DMS53 treated with DMSO at 0.1 percent for 48 hours (cell line): ENCODE results near the gene THSD8.
A peak's percentile ranks its signal among the peaks of the same experiment; 100 is the strongest.

Experiments
- DNase-seq: peaks from one replicate; lab custom pipeline; 2025; ENCODE audit not compliant: unreplicated experiment; lab: John Stamatoyannopoulos, UW

THSD8 gene

GRCh38 chr19:12801466-12802266, at the start of gene THSD8, which contains the start of gene PRDX2:
THSD8 (plus strand) TSS chr19:12802069; CDS start chr19:12802072, 3 bp downstream.
PRDX2 (minus strand) TSS chr19:12801800; CDS start chr19:12801261, 539 bp downstream.
- DNase-seq = peak; percentile 47

GRCh38 chr19:12754465-12755196, 47.2 kb upstream of the THSD8 start:
- no peak for DNase-seq

GRCh38 chr19:12756150-12756883, 45.6 kb upstream of the THSD8 start:
- no peak for DNase-seq

- peak; percentile 37 for DNase-seq
Observed at GRCh38 chr19:12757544-12758274, 44.2 kb upstream of the THSD8 start.

- DNase-seq = no peak
Observed at GRCh38 chr19:12759686-12760085, 42.2 kb upstream of the THSD8 start.

- DNase-seq = no peak
Observed at GRCh38 chr19:12763100-12763499, 38.8 kb upstream of the THSD8 start.

- no peak for DNase-seq
Observed at GRCh38 chr19:12764698-12765097, 37.2 kb upstream of the THSD8 start.

- DNase-seq = peak; percentile 66
Observed at GRCh38 chr19:12766051-12766521, 35.8 kb upstream of the THSD8 start.

- DNase-seq = no peak
Observed at GRCh38 chr19:12767150-12767549, 34.7 kb upstream of the THSD8 start.

- no peak for DNase-seq
Observed at GRCh38 chr19:12767666-12768065, 34.2 kb upstream of the THSD8 start.

GRCh38 chr19:12769689-12770088, 32.2 kb upstream of the THSD8 start:
- peak; percentile 67 for DNase-seq

- no peak for DNase-seq
Observed at GRCh38 chr19:12770922-12771321, 30.9 kb upstream of the THSD8 start.

- DNase-seq = no peak
Observed at GRCh38 chr19:12772323-12772722, 29.5 kb upstream of the THSD8 start.

GRCh38 chr19:12773571-12773970, 28.3 kb upstream of the THSD8 start:
- no peak for DNase-seq

- DNase-seq = peak; percentile 88
Observed at GRCh38 chr19:12774588-12775555, 27.0 kb upstream of the THSD8 start, which contains the start of gene HOOK2. HOOK2 (minus strand) TSS chr19:12775552; CDS start chr19:12775449, 103 bp downstream.

- peak; percentile 56 for DNase-seq
Observed at GRCh38 chr19:12777217-12778016, 24.5 kb upstream of the THSD8 start.

- DNase-seq = peak; percentile 40
Observed at GRCh38 chr19:12778017-12778904, 23.6 kb upstream of the THSD8 start.

- DNase-seq = no peak
Observed at GRCh38 chr19:12778905-12779161, 23.0 kb upstream of the THSD8 start.
